Amniotic stem cell (primary cell): ENCODE data around the gene HCN1.

Experiments used
- DNase-seq: peaks from one replicate; lab custom pipeline; 2025; lab: John Stamatoyannopoulos, UW

Gene HCN1

DNA sequence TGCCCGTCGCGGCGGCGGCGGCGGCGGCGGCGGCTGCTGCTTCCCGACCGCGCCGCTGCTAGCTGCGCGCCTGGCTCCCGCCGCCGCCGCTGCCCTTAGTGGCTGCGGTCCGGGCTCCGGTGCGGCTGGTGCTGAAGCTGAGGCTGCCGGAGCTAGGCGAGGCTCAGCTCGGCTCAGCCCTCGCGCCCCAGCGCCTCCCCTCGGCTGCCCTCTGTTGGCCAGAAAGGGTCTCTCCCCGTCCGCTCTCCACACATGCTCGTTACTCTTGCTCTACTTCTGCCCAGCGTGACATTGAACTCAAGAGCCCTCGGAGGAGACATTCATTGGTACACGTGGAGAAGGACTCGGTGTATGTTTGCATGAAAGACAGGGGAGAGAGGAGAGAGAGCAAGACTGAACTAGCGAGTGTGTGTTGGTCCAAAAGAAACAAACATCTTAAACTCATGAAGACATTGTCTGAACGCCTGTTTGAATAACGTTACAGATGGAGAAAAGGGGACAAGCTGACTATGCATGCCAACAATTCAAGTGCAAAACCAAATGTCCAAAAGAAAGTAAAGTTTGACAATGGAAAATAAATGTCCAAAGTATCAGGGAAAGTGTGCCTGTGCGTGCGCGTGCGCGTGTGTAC, at the start of gene HCN1:
Gene HCN1, minus strand, starts transcription at position 175 of the 631 bp plus-strand sequence.
- no peak for DNase-seq

DNA sequence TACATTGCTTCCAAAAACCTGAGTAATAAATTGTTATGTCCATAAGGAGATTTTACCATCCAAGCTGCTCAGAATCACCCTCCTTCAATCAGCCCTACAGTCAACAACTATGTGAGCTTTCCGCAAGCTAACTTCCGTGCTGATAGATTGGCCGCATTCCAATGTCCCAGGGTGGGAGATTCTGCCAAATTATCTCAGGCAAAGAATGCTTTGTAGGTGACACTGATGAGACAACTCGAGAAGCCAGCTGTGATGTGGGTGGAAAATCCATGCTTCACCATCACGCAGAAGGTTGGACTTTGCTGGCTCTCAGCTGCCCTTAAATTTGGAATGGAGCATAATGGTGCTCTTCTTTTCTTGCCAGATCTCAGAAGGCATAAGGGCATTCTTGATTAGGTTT, 44.9 kb upstream of the HCN1 start:
- no peak for DNase-seq

DNA sequence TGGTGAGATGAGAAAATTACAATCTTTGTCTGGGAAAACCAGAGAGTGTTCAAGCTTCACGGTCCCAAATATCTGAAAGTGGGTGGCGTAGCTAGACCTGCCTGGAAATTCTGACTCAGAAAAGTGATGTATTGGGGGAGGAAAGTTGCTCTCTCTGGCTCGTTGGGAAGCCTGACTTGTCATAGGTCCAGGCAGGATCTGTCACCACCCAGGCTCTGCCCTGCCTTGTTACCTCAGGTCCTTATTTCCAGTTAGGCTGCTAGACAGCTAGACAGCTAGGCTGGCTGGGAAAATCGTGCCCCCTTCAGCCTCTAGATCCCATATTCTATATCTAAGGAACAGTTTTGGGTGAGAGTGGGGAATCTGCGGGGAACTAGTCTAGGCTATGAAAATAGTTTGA, 41.0 kb upstream of the HCN1 start:
- DNase-seq: no peak

DNA sequence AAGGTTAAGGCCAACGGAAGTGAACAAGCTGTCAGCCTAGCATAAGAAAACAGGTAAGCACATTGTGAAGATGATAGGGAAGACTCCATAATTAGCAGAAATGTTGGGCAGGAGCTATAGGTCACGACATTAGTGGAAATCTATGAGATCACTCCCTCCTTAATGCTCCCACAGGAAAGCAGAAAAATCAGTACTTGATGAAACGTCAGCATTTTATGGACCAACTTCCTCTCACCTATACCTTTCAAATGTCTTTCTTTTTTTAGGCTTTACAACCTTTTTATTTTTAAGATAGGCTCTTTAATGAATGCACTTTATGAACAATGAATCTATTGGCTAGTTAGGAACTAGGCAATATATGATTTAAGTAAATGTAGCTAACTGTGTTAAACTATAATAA, 29.4 kb upstream of the HCN1 start:
- DNase-seq: no peak

DNA sequence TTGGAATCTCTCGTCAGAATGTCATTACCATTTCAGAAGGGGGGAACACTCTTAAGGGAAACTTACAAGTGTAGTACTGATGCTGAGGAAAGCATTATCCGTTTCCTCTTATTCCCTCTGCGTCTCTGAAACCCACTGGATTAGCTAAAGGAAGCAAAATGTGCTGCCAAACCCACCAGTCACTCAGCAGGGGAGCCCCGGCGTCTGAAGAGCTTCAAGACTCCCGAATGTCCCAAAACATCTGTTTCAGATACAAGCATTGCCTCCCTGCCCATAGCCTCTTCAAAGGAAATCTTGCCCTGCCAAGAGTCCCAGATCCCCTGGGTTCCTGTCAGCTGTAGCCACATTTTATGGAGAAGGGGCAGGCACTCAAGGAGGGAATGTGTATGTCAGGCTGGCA, 1.0 kb upstream of the HCN1 start:
- DNase-seq: no peak

DNA sequence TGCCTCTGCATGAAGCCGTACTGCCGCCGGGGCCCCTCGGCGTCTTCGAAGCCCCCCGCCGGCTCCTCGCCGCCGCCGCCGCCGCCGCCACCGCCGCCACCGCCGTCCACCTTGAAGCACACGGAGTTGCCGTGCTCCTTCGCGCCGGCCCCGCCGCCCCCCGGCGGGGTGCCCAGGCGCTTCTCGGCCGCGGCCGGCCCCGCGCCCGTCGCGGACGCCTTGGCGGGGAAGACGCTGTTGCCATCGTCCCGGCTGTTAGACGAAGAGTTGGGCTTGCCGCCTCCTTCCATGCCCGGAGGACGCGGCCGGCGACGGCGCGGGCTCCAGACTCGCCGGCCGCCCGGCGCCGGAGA, 400 bp downstream of the HCN1 start:
- DNase-seq: no peak

DNA sequence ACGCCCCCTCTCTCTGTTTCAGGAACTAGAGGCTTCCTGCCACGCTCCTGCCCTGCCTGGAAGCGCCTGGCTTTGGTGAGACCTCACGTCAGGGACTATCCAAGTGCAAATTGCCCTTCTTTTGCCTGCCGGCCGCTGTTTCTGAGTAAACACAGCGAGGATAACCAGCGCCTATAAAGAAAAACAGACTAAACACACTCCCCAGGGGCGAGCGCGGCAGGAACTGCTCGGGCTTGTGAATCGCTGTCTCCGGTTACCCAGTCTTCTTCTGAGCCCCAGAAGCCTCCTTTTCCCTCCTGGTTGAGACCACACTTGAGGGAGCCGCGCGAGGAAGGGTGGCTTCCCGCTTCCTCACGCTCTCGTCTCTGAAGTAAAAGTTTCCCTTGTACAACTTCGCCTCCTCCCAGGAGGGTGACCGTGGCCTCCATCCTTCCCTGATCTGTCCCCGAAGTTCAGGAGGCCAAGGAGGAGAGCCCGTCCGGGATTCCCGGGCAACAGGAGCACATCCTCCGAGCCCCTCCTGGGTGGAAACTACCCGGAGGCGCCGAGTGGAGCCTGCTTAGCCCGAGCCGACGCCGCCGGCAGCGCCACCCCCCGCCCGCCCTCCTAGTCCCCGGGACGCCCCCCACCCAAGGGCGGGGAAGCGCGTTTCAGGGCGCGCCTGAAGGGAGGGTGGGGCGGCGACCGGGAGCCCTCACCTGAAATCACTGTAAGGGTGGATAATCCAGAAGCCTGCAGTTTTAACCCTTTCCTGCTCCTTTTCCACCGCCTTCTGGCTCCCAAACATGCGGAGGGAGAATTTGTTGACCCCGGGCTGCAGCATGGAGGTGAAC, 993 bp downstream of the HCN1 start:
- no peak for DNase-seq

DNA sequence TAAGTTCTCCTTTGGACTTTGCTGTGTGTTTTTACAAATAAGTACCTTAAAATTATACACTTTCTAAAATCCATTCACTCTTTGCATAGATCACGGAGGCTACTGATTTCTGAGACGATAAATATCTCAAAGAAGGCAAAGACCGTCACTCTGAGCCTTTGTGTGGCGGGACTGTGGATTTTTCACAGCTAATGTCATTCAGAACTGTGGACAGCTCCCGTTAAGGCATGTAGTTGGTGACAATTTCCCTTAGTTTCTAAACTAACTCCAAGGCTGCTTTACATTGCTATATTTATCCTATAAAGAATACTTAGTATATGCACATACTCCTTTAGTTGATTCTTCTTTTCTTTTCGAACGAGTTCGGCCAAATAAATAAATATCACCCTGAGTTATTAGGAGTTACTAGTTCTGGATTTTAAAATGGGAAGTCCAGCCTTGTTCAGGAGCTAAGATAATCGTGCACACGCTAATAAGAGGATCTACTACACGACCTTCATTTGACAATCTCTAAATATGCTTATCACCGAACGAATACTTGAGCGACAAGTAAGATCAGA, 1.8 kb downstream of the HCN1 start:
- no peak for DNase-seq

DNA sequence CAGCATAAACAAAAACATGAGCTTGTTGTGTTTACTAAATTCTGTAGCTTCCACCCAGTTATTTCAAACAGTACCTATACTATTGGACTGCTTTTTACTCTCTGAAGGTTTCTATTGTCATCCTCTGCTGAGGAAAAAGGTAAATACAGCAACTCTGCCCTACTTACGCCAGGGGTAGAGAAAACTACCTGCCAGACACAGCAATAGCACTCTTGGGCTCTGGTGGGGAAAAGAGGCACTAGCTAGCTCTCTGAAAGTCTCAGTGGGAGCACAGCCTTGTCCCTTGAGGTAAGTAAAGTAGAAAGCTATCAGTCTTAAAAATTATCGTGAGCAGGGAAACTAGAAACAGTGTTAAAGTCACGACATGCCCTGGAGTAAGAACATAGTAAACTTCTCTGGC, 3.7 kb downstream of the HCN1 start:
- no peak for DNase-seq

DNA sequence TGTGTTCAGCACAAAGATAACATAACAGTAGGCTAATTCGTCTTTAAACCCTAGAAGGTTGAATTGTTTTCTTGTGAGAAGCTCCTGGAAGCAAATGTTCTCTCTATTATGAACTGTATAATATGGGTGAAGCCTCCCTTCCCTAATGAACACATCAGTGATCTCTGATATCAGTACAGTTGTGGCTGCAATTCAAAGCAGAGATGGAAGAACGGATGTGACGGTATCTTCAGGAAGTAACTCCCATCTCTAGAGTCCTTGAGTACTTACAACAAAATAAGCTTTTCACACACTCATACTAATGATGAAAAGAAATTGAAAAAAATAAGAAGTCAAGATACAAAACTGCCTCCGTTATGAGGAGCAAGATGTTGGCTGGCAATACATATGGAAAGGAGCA, 4.5 kb downstream of the HCN1 start:
- DNase-seq: no peak

DNA sequence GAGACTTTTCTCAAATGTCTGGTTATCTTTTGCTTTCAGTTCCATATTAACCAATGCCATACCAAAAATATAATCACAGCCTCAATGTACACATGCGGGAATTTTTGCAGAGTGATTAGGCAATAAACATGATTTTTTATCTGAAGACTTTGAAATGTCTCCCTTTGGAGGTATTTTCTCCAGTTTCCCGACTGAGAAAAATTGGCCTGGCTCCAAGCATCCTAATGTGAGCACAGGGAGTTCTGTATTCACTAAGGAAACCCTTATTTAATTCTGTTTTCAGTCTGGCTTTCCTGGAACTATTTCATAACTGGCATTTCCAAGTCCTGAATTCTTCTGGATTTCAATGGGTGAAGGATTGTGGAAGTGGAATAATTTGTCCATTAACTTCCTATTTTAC, 8.5 kb downstream of the HCN1 start:
- no peak for DNase-seq

DNA sequence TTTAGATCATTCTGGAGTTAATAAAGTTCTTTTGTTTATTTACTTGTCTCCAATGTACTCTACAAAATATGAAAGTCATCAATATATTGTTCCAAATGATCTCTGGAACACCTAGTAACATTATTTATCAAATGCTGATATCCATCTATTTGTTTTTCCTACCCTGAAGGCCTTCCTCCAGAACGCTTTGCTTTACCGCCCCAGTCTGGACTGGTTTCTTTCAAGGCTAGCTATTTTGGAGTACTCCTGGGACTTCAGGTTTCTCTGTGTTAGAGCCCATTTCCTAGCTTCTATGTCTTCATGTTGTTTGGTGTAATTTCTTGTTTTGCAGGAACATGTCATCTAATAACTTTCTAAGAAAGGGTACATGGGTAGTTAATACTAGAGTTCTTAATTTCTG, 9.6 kb downstream of the HCN1 start:
- DNase-seq: no peak

DNA sequence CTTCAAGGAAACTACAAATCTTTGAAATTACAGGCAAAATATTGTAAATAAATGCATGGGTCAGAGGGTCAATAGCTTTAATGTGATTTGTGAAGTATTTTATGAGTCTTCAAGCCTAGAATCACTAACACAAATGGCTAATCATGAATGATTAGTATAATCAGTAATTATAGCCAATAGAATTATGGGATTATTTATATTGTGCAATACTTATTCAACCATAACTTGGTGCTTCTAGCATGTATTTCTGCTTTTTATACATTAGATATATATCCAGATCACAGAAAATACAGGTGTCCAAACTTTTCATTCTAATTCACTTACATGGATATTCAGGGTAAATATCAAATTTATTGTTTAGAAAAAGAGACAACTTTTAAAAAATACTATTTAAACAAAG, 12.1 kb downstream of the HCN1 start:
- no peak for DNase-seq

DNA sequence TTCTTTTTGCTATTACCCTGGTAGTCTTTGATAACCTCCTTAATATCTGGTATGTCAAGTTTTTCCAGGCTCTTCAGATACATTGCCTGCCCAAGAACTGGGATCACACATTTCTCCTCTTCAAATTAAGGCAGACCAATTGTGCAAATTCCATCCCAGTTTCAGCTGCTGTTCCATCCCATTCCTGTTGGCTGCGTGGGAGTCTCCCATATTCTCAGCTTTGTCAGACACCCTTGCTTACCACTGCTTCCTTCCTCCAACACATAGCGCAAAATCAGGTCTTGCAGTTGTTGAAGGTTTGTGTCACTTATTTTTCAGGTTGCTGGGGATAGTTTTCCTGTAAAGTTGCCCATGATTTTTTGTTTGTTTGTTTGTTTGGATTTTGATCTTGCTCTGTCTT, 15.2 kb downstream of the HCN1 start:
- no peak for DNase-seq

DNA sequence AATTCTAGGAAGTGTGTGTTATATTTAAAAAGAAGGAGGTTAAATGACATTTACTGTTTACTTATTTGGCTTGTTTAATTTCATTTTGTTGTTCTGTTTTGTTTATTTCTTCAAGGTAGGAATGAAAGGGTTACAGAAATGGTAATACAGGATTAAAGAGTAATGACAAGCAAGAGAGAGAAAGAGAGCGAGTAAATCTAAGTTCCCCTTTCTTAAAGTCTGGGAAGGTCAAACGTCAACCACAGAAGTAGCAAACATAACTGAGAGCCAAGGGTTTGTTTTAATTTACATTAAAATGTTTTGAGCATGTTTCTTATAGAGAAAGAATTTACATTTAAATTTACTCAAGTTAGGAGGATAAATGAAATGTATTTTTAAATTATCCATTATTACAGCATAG, 18.7 kb downstream of the HCN1 start:
- no peak for DNase-seq

DNA sequence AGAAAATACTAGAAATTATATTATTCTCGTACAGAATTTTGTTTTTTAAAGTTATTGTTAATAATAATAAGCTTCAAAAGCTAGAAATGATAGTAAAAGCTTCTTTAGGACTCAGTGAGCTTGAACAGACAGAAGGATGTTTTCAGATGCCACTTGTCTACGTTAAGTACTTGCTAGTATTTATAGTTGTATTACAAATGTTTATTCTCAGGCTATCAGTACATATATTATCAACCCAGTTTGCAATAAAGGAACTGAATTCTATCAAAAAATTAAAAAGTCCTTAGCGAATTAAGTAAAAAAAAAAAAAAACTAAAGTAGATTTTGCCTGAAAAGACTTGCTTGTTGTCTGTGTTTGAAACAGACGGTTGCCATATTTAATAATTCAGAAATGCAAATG, 23.9 kb downstream of the HCN1 start:
- DNase-seq: no peak

DNA sequence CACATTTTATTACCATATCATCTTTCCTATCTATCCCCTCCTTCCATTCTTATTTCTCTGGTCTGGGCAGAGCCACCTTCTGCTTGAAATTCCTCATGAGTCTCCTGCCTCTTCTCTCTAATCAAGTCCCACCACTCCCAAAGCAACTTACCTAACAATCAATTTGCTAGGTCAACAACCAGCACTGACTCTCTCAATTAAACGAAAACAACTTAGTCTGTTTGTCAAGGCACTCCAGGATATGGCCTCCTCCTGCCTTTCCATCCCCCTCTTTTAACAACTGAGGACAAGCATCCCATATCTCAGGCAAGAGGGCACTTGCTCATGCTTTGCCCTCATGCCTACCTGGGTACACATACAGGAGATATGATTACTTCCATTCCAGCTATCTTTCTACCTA, 47.4 kb downstream of the HCN1 start:
- DNase-seq: no peak

DNA sequence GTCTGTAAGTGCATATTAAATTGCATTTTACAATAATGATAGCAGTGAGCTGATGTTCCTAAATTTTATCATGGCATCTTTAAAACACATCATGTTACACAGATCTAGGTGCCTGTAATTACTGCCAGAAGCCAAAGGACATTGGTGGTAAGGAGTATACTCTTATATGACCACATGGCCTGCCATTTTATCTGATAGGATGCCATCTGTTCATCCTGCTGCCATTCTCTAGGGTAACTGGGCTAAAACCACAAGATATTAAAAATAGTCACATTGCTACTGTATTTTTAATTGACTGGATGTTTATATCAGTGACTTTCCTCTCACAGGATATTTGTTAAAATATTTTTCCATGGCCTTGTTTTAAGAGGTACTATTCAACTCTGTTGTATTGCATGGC, 53.1 kb downstream of the HCN1 start:
- no peak for DNase-seq

DNA sequence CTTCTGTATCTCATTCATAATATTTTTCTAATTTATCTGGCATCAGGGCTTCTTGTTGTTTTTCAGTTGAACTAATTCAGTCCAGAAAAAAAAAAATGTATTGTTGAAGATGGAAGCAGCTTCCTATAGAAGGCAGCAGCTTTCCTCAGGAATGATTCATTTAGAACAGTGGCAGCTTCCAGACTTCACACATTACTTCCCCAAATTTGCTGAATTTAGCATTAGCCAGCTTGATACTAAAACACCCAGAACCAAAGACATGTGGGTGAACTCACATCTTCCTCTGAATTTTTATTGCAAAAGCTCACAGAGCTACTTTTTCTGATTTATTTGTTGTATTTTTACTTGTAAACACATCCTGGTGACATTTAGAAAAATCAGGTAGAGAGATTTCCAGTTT, 53.8 kb downstream of the HCN1 start:
- DNase-seq: no peak

DNA sequence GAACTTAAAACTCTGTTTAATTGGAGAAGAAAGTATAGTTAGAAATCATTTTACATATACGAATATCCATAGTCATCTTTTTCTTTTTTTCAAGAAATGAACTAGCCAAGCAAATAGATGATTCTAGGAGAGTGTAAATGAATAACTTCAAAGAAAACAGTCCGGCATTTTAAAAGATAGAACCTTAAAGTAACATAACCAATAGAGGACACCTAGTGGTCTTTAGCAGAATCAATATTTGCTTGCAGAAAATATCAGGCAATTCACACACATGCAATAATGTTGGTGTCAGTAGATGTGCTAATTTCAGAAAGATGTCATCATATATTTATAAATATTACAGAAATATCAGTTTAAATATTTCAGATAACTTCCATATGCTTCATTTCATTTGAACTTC, 57.1 kb downstream of the HCN1 start:
- no peak for DNase-seq

DNA sequence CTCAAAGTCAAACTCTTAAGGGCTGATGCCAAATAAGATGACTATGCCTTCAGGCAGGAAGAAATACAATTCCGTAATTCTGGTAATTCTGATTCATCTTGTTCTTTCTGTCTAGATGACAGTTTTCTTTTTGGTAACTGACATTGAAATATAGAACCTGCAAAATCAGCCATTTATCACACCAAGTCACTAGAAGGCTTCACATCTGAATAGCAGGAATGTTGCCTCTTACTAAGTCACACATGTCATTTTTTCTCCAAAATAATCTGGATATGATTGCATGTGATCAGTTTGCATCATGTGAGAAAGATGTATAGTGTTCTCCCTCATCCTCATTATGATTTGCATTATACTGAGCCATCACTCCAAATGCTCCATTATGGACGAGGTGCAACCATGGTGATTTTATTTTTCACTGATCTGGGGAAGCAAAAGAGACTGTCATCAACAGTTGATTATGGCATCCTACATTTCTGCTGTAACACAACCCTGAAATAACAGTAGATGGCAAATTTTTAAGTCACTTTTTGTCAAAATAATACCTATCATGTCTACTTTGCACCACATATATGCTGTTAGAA, 69.0 kb downstream of the HCN1 start:
- no peak for DNase-seq

DNA sequence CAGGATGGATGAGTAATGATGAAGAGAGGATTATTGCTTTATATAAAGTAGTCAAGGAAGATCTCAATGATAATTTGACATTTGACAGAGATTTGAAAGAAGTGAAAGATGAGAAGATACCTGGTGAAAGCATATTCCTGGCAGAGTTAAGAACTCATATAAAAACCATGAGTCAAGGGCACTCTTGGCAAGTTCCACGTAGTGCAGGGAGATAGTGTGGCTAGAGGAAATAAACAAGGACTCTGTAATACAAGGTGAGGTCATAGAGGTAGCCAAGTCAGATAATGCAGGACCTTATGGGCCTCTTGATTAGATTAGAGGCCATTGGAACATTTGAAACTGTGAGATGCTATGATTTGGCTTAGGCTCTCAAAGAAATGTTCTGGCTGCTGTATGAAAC, 72.3 kb downstream of the HCN1 start:
- DNase-seq: no peak

DNA sequence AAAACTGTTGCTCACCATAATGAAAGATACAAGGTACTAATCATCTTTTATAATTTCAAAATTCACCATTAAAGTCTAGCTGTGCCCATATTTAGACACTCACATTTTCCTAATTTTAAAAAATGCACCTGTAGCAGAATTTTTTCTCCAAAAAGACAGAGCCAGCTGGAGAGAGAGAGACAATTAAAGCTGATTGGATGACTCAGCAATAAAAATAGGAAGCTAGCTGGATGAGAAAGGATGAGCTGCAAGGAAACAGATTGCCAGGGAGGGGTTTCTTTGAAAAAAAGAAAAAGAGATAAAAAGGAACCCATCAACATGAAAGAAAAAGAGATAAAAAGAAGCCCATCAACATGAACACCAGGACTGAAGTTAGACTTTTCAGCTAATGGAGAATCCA, 73.8 kb downstream of the HCN1 start:
- no peak for DNase-seq
